Measurements from ENCODE around the gene EIF3A. TPM values are rescaled to one million over a fixed set of nuclear protein-coding genes. Genes with fewer than 3 reads are reported as not detected.

EIF3A gene
- total and polyA plus RNA-seq, 4 donors: 37.1 to 101 (median 80.5) TPM

GRCh38 chr10:119005362-119006043 lies 75.1 kb downstream of the EIF3A start:
- H3K36me3 ChIP-seq (ENCODE audit: control insufficient read depth in 4 of 4, insufficient read depth in 4 of 4, low read length in 4 of 4): no peaks in the 10 kb centered on the region
- 85 to 93% methylated on average over 9 of the region's 9 CpGs for WGBS, 2 donors
- H3K4me1 ChIP-seq (ENCODE audit: control insufficient read depth in 5 of 5, insufficient read depth in 5 of 5, low read length in 5 of 5): peaks cover 0 to 10% (median 0%) of the 10 kb centered on the region in 5 donors
- no peak overlapping the region for H3K27ac ChIP-seq (ENCODE audit: low read depth in 1 of 2, low read length in 1 of 2)
- no peak overlapping the region for H3K9ac ChIP-seq (ENCODE audit: insufficient read depth in 1 of 2, low read length in 2 of 2)
- no peak for TF ChIP-seq CTCF (IDR thresholded peaks at IDR 0.05; ENCODE audit: control extremely low read depth, extremely low read depth)
- H3K9me3 ChIP-seq (ENCODE audit: control insufficient read depth in 4 of 4, insufficient read depth in 3 of 4, low read length in 3 of 4): no peaks in the 10 kb centered on the region
- DNase-seq (no peak), ATAC-seq (ENCODE audit: insufficient read depth, low FRiP score) (no peak)
- no peaks in the 10 kb centered on the region for H3K27me3 ChIP-seq (ENCODE audit: control insufficient read depth in 3 of 3, insufficient read depth in 3 of 3, low read length in 2 of 3)
- no peak overlapping the region for H3K4me3 ChIP-seq

- 68 to 73% methylated on average over 7 of the region's 7 CpGs for WGBS, 2 donors
- H3K27ac ChIP-seq (ENCODE audit: low read depth in 1 of 2, low read length in 1 of 2): no peak overlapping the region
- peaks cover 0 to 10% (median 0%) of the 10 kb centered on the region in 5 donors for H3K4me1 ChIP-seq (ENCODE audit: control insufficient read depth in 5 of 5, insufficient read depth in 5 of 5, low read length in 5 of 5)
- H3K27me3 ChIP-seq (ENCODE audit: control insufficient read depth in 3 of 3, insufficient read depth in 3 of 3, low read length in 2 of 3): no peaks in the 10 kb centered on the region
- ATAC-seq (ENCODE audit: insufficient read depth, low FRiP score) (no peak), DNase-seq (no peak)
- no peak overlapping the region for H3K4me3 ChIP-seq
- no peak overlapping the region for H3K9ac ChIP-seq (ENCODE audit: insufficient read depth in 1 of 2, low read length in 2 of 2)
- H3K36me3 ChIP-seq (ENCODE audit: control insufficient read depth in 4 of 4, insufficient read depth in 4 of 4, low read length in 4 of 4): no peaks in the 10 kb centered on the region
- no peak for TF ChIP-seq CTCF (IDR thresholded peaks at IDR 0.05; ENCODE audit: control extremely low read depth, extremely low read depth)
- H3K9me3 ChIP-seq (ENCODE audit: control insufficient read depth in 4 of 4, insufficient read depth in 3 of 4, low read length in 3 of 4): no peaks in the 10 kb centered on the region
These were observed 76.9 kb downstream of the EIF3A start for GRCh38 chr10:119003572-119004289.

GRCh38 chr10:119001717-119002500 lies 78.7 kb downstream of the EIF3A start:
- WGBS, 2 donors: 86 to 89% methylated on average over 10 of the region's 10 CpGs
- no peaks in the 10 kb centered on the region for H3K27me3 ChIP-seq (ENCODE audit: control insufficient read depth in 3 of 3, insufficient read depth in 3 of 3, low read length in 2 of 3)
- H3K9me3 ChIP-seq (ENCODE audit: control insufficient read depth in 4 of 4, insufficient read depth in 3 of 4, low read length in 3 of 4): no peaks in the 10 kb centered on the region
- no peak overlapping the region for H3K9ac ChIP-seq (ENCODE audit: insufficient read depth in 1 of 2, low read length in 2 of 2)
- no peak for DNase-seq
- H3K4me1 ChIP-seq (ENCODE audit: control insufficient read depth in 5 of 5, insufficient read depth in 5 of 5, low read length in 5 of 5): peaks cover 0 to 10% (median 0%) of the 10 kb centered on the region in 5 donors
- TF ChIP-seq CTCF (IDR thresholded peaks at IDR 0.05; ENCODE audit: control extremely low read depth, extremely low read depth): no peak
- no peak overlapping the region for H3K4me3 ChIP-seq
- H3K27ac ChIP-seq (ENCODE audit: low read depth in 1 of 2, low read length in 1 of 2): no peak overlapping the region
- no peaks in the 10 kb centered on the region for H3K36me3 ChIP-seq (ENCODE audit: control insufficient read depth in 4 of 4, insufficient read depth in 4 of 4, low read length in 4 of 4)
- no peak for ATAC-seq (ENCODE audit: insufficient read depth, low FRiP score)

Data from lung (tissue), 12 donors.